Measurements from ENCODE around the gene MAP3K12.

MAP3K12 gene

DNA sequence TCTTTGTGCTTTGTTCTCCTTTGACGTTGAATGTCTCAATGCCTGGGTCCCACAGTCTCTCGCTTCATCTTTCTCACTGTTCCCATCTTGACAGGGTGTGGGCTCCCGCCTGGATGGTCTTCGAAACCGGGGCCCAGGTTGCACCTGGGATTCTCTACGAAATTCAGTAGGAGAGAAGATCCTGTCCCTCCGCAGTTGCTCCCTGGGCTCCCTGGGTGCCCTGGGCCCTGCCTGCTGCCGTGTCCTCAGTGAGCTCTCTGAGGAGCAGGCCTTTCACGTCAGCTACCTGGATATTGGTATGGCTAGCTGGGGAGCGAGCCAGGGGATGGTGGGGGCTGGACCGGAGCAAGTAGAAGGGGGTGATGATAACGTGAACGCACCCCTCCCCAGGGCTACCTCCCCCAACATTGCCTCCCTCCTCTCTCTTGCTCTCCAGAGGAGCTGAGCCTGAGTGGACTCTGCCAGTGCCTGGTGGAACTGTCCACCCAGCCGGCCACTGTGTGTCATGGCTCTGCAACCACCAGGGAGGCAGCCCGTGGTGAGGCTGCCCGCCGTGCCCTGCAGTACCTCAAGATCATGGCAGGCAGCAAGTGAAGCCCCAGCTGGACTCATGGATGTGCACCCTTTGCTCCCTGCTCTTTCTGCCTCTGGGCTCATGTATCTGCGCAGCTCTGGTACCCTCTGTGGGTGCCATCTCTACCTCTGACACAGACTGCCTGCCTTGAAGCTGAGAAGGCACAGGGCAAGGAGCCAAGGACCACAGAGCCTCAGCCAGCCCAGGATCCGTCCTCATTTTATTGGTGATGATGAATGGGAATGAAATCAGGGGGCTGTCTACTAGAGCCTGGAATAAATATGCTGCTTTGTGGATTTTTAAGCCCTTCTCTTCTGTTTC is 6.5 kb upstream of the MAP3K12 start:
- Mint-ChIP-seq H3K4me1 (peaks cover 25% of the 10 kb centered on the region), H3K27ac (ENCODE audit: low read depth) (no peak overlapping the region), H3K27me3 (no peaks in the 10 kb centered on the region), H3K9me3 (no peaks in the 10 kb centered on the region), H3K4me3 (no peak overlapping the region), H3K36me3 (ENCODE audit: insufficient read depth) (peaks cover 16% of the 10 kb centered on the region)
- ATAC-seq (replicated peaks; ENCODE audit: extremely low read depth, poor library complexity, severe bottlenecking) = no peak
- DNase-seq (ENCODE audit: low spot score in 2 of 2) = no peak

DNA sequence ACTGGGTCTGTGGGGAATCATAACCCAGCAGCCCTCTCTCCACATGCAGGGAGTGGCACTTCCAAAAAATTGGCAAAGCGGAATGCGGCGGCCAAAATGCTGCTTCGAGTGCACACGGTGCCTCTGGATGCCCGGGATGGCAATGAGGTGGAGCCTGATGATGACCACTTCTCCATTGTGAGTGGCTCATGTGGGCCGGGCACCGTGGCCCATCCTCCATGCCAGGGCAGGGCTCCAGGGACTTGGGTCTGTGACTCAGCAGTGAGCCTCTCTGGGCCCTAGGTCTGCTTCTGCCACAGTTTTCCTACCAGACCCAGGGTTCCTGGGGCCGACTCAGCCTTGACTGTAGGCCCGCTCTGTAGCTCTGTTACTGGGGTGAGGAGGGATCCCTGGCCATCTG is 5.8 kb upstream of the MAP3K12 start:
- no peaks in the 10 kb centered on the region for H3K27me3 Mint-ChIP-seq
- H3K27ac Mint-ChIP-seq (ENCODE audit: low read depth) = peak overlapping the region; percentile 52

DNA sequence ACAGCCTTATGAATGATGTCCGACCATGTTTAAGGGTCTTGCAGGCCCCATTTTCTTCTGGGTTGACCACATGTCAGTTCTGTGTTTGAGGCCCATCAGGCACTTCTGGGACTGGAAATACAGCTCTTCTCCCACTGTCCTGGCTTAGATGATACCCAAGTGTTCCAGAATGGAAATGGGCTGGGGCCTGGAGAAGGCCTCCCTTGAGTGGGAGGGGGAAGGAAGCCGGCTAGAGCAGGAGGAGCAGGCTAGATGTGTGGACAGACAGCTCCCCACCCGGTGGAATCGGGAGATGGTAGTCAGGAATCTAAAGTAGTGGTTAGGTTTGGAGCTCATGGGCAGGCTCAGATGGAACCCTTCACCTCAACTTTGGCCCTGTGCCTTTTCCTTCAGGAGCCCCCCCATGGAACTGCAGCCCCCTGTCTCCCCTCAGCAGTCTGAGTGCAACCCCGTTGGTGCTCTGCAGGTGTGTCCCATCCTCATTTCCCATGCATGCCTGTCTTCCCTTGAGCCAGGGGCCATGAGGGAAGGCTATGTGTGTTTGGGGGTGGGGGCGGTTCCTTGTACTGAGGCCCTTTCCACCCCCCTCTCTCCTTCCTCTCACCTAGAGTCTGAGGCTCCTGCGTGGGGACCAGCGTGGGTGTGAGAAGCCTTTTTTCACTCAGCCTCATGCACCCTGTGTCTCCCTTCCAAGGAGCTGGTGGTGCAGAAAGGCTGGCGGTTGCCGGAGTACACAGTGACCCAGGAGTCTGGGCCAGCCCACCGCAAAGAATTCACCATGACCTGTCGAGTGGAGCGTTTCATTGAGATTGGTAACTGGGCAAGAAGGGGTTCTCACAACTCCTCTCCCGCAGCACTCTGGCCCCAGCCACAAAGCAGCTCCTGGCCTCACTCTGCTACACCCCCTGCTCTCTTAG is 5.0 kb upstream of the MAP3K12 start:
- Mint-ChIP-seq H3K36me3 (ENCODE audit: insufficient read depth) (peaks cover 20% of the 10 kb centered on the region), H3K4me3 (no peak overlapping the region), H3K27ac (ENCODE audit: low read depth) (no peak overlapping the region), H3K9me3 (no peaks in the 10 kb centered on the region), H3K4me1 (peaks cover 35% of the 10 kb centered on the region), H3K27me3 (no peaks in the 10 kb centered on the region)
- DNase-seq (ENCODE audit: low spot score in 2 of 2) (no peak), ATAC-seq (replicated peaks; ENCODE audit: extremely low read depth, poor library complexity, severe bottlenecking) (no peak)

More for the DNA sequence above, 5.8 kb upstream of the MAP3K12 start:
- Mint-ChIP-seq H3K4me3 (no peak overlapping the region), H3K36me3 (ENCODE audit: insufficient read depth) (peaks cover 17% of the 10 kb centered on the region), H3K4me1 (peaks cover 30% of the 10 kb centered on the region), H3K9me3 (no peaks in the 10 kb centered on the region)
- no peak for ATAC-seq (replicated peaks; ENCODE audit: extremely low read depth, poor library complexity, severe bottlenecking)
- no peak for DNase-seq (ENCODE audit: low spot score in 2 of 2)

DNA sequence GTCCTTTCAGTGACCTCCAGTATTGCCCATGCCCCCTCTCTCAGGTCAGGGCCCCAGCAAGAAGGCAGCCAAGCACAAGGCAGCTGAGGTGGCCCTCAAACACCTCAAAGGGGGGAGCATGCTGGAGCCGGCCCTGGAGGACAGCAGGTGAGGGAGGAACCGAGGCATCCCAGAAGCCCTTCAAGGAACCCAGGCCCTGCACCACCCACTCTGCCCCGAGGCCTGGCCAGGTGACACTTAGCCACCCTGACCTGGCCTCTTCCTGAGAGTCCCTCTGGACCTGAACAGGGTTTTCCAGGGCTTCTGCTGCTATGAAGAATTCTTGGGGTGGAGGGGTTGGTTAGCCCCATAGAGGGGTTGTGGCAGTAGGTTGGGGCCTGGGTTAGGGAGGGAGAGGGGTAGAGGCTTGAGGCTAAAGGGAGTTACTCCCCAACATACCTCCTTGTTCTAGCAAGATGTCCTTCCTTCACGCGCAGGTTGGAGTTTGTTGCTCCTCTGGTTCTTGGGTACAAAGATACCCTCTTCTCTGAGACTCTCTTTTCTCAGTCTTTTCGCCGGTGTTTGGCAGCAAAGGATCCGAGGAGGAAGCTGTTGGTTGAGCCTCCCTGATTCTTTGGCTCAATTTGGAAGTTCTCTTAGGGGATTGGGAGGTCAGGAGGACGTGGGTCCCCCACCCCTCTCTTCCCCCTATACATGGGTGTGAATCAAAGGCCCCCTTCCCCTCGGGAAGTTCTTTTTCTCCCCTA is 3.9 kb upstream of the MAP3K12 start:
- Mint-ChIP-seq H3K4me1 (peaks cover 40% of the 10 kb centered on the region), H3K36me3 (ENCODE audit: insufficient read depth) (peaks cover 23% of the 10 kb centered on the region), H3K27me3 (no peaks in the 10 kb centered on the region), H3K27ac (ENCODE audit: low read depth) (no peak overlapping the region), H3K9me3 (no peaks in the 10 kb centered on the region), H3K4me3 (no peak overlapping the region)
- no peak for ATAC-seq (replicated peaks; ENCODE audit: extremely low read depth, poor library complexity, severe bottlenecking)
- no peak for DNase-seq (ENCODE audit: low spot score in 2 of 2)

DNA sequence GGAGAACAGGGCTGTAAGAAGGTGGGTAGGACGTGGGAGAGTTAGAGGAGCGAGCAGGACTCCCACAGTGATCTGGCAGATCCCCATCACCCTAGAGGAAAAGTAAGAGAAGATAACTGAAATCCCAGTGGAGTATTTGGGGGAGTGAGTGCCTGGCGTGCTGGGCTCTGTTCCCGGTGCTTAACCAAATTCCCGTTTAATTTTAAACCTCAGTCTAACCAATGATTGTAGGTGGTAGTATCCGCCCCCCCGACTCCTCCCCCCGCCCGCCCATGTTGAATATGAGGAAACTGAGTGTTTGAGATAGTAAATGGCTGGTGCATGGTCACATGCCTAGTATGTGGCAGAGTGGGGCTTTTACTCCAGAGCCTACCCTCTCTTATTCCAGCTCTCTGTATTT is 3.1 kb upstream of the MAP3K12 start:
- H3K4me1 Mint-ChIP-seq = peaks cover 45% of the 10 kb centered on the region
- no peak for DNase-seq (ENCODE audit: low spot score in 2 of 2)
- no peaks in the 10 kb centered on the region for H3K27me3 Mint-ChIP-seq
- H3K27ac Mint-ChIP-seq (ENCODE audit: low read depth) = no peak overlapping the region
- ATAC-seq (replicated peaks; ENCODE audit: extremely low read depth, poor library complexity, severe bottlenecking) = no peak
- peaks cover 22% of the 10 kb centered on the region for H3K36me3 Mint-ChIP-seq (ENCODE audit: insufficient read depth)
- H3K4me3 Mint-ChIP-seq = peak overlapping the region; percentile 91
- H3K9me3 Mint-ChIP-seq = no peaks in the 10 kb centered on the region

DNA sequence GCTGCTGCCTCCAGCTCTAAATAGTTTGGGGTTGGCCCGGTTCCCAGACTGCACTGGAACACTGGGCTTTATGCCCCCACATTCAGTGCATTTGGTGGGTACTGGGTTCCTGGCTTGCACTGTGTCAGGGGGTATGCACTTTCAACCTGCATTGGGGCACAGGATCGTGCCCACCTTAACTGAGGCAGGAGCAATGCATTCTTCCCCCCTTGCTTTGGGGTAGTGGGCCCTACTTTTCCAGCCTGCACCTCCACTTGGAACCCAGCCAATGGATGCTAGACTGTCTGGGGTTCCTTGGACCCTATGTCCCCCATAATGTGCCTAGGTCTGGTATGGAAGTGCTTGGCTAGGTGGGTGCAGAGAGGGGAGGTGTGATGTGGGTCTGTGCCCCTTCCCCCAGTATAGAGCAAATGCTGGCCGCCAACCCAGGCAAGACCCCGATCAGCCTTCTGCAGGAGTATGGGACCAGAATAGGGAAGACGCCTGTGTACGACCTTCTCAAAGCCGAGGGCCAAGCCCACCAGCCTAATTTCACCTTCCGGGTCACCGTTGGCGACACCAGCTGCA is 2.4 kb upstream of the MAP3K12 start:
- no peak for ATAC-seq (replicated peaks; ENCODE audit: extremely low read depth, poor library complexity, severe bottlenecking)
- DNase-seq (ENCODE audit: low spot score in 2 of 2) = no peak
- Mint-ChIP-seq H3K36me3 (ENCODE audit: insufficient read depth) (peaks cover 20% of the 10 kb centered on the region), H3K27me3 (no peaks in the 10 kb centered on the region), H3K9me3 (no peaks in the 10 kb centered on the region), H3K27ac (ENCODE audit: low read depth) (peak overlapping the region; percentile 94), H3K4me1 (peaks cover 47% of the 10 kb centered on the region), H3K4me3 (peak overlapping the region; percentile 91)

DNA sequence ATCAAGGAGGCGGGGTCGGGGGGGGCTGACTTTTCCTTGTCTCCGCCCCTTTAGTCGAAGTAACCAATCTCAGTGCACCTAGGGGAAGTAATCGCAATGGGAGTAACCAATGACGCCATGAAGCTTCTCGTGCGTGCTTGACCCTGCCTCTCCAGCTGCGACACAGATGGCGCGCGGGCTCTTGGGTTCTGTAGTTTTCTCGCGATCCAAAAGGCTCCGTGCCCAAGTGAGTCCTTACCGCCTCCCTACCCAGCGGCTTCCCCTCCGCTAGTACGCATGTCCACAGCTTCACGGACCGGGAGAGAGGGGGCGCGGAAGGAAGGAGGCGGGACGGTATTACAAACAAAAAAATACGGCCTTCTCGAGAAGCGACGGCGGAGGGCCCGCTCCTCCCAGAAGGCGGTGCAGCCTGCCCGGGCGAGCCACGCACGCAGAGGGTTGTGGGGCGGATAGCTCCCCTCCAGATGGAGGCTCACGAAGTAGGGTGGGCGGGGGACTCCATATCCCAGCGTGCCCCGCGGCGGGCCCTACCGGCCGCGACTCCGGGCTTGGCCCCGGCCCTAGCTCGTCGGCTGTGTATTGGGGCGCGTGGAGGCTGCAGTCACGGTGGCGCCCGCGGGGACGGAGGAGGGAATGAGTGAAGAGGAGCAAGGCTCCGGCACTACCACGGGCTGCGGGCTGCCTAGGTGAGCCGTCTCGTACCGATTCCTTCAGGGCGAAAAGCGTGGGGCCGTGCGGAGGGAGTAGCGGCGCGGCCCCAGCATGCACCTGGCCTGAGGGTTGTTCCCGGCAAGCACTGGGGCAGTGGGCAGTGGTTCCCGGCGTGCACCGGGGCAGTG is 1.7 kb upstream of the MAP3K12 start, which contains the start of gene TARBP2:
Gene TARBP2, plus strand, starts transcription at position 508 of the 839 bp plus-strand sequence. Its CDS starts 126 bp downstream, at position 634.
- peak; percentile 88 to 99 for DNase-seq (ENCODE audit: low spot score in 2 of 2)
- H3K9me3 Mint-ChIP-seq = no peaks in the 10 kb centered on the region
- peaks cover 47% of the 10 kb centered on the region for H3K4me1 Mint-ChIP-seq
- H3K36me3 Mint-ChIP-seq (ENCODE audit: insufficient read depth) = peaks cover 19% of the 10 kb centered on the region
- peak; percentile 85 for ATAC-seq (replicated peaks; ENCODE audit: extremely low read depth, poor library complexity, severe bottlenecking)
- H3K4me3 Mint-ChIP-seq = peak within 1 kb of the TSS; percentile 91
- H3K27ac Mint-ChIP-seq (ENCODE audit: low read depth) = peak within 1 kb of the TSS; percentile 94
- H3K27me3 Mint-ChIP-seq = no peaks in the 10 kb centered on the region

DNA sequence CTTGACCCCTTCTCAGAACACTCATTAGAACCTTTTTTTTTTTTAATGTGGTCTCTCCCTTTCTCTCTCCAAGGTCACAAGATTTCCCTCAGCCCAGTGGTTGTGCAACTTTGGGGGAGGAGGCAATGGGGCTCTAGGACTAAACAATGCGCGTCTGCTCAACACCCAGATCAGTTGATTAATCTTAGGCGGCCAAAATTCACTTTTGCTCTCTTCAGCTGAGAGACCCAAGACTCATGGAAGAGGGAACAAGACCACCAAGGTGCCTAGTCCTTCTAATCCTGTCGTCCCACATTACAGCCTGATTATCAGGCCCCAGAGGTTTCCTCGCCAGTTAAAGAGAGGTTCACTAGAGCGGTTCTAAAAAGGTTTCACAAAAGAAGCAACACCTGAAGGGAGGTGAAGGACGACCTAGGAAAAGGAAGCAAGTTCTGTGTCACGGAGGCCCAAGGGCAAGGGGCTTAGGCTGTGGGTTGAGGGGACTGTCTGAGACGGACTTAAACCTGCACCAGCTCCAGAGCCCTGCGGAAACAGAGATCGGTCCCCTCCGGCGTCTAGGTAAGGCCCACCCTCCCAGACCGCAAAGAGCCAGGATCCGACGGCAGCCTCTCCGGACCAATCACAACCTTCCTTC is 1.0 kb upstream of the MAP3K12 start:
- Mint-ChIP-seq H3K4me3 (peak overlapping the region; percentile 91), H3K27ac (ENCODE audit: low read depth) (peak overlapping the region; percentile 94), H3K27me3 (no peaks in the 10 kb centered on the region), H3K4me1 (peaks cover 43% of the 10 kb centered on the region), H3K9me3 (no peaks in the 10 kb centered on the region), H3K36me3 (ENCODE audit: insufficient read depth) (peaks cover 14% of the 10 kb centered on the region)
- ATAC-seq (replicated peaks; ENCODE audit: extremely low read depth, poor library complexity, severe bottlenecking) (no peak), DNase-seq (ENCODE audit: low spot score in 2 of 2) (no peak)

DNA sequence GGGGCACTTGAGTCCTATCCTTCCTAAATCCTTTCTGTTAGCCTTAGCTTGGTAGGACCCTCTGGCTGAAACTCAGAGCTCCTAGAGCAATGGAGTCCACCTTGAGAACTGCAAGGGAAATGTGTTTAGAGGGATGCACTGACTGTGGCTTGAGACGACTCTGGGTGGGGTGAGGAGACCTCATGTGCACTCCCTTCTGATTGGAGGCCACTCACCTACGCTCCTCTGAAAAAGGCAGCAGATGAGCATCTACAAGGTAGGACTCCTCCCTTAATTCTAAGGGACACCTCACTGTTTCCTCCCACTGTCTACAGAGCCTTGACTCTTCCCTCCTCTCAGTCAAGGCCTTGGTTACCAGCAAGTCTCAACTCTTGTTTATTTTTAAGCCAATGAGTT is 1.0 kb downstream of the MAP3K12 start:
- Mint-ChIP-seq H3K9me3 (no peaks in the 10 kb centered on the region), H3K4me1 (peaks cover 46% of the 10 kb centered on the region), H3K27ac (ENCODE audit: low read depth) (peak overlapping the region; percentile 94), H3K27me3 (no peaks in the 10 kb centered on the region), H3K36me3 (ENCODE audit: insufficient read depth) (peaks cover 22% of the 10 kb centered on the region), H3K4me3 (peak overlapping the region; percentile 91)
- no peak for ATAC-seq (replicated peaks; ENCODE audit: extremely low read depth, poor library complexity, severe bottlenecking)
- no peak for DNase-seq (ENCODE audit: low spot score in 2 of 2)

DNA sequence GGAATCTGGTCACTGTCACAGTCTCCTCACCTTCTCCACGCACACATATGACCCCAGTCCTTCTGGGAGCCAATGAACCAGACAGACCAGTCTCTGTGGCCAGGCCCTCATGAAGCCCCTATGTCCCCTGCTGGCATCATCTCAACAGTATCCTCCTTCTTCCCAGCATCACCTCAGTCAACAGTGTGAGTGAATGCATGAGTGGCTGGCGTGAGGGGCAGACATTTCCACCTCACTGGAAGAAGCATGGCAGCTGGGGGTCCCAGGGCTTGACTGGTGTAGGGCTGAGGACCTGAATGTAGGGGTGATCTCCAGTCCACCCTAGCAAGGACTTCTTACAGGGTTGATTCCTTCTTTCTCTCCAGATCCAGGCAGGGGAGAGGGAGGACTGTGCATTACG is 1.8 kb downstream of the MAP3K12 start:
- Mint-ChIP-seq H3K36me3 (ENCODE audit: insufficient read depth) (peaks cover 24% of the 10 kb centered on the region), H3K9me3 (no peaks in the 10 kb centered on the region), H3K4me3 (peak overlapping the region; percentile 91), H3K27me3 (no peaks in the 10 kb centered on the region), H3K27ac (ENCODE audit: low read depth) (no peak overlapping the region), H3K4me1 (peaks cover 51% of the 10 kb centered on the region)
- DNase-seq (ENCODE audit: low spot score in 2 of 2) = no peak
- ATAC-seq (replicated peaks; ENCODE audit: extremely low read depth, poor library complexity, severe bottlenecking) = no peak

DNA sequence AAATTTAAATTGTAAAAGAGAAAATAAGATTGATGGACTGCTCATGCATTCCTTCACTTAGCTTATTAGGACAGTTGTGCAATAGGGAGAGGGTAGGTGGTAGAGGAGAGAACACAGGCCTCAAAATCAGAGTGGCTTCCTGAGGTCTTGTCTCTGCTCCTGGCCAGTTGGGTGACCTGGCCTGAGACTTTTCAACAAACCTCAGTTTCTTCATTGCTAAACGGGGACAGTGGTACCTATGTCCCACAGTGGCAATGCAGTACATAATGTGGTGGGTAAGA is 2.6 kb downstream of the MAP3K12 start:
- no peaks in the 10 kb centered on the region for H3K27me3 Mint-ChIP-seq
- H3K9me3 Mint-ChIP-seq = no peaks in the 10 kb centered on the region
- H3K36me3 Mint-ChIP-seq (ENCODE audit: insufficient read depth) = peaks cover 24% of the 10 kb centered on the region
- no peak for ATAC-seq (replicated peaks; ENCODE audit: extremely low read depth, poor library complexity, severe bottlenecking)
- no peak overlapping the region for H3K27ac Mint-ChIP-seq (ENCODE audit: low read depth)
- H3K4me1 Mint-ChIP-seq = peaks cover 51% of the 10 kb centered on the region
- no peak overlapping the region for H3K4me3 Mint-ChIP-seq
- no peak for DNase-seq (ENCODE audit: low spot score in 2 of 2)
